HL-60 (cell line): ENCODE data around the gene CNR1.

Source experiments
- DNase-seq, 2 experiments: peaks; one replicate each; pipeline ENCODE4 v3.0.0-alpha.2; 2010 to 2020; ENCODE audit warnings: low read depth in 1 of 2, low spot score in 1 of 2
- H3K27ac ChIP-seq: fragments of 250-450 bp; sonication (Bioruptor Pico); replicated peaks from 2 replicates; pipeline ENCODE4 v1.5.1; 2020; ENCODE audit warnings: mild to moderate bottlenecking, moderate library complexity
- H3K27me3 ChIP-seq: fragments of 250-450 bp; sonication (Bioruptor Pico); 2 replicates; pipeline ENCODE4 v1.5.1; 2021; ENCODE audit warnings: mild to moderate bottlenecking, moderate library complexity; ENCODE audit not compliant: insufficient read depth, poor library complexity, severe bottlenecking
- H3K4me3 ChIP-seq: replicated peaks from 2 replicates; pipeline ENCODE4 v1.5.1; 2011; ENCODE audit warnings: mild to moderate bottlenecking, control low read depth, low read length; ENCODE audit not compliant: insufficient read depth
- GABPA ChIP-seq: IDR thresholded peaks from 2 replicates; pipeline ENCODE4 v1.6.1; 2012; ENCODE audit warnings: low read depth
- POLR2AphosphoS5 ChIP-seq: IDR thresholded peaks from 2 replicates; pipeline ENCODE4 v1.6.1; 2012; ENCODE audit warnings: low read depth
- SPI1 ChIP-seq: IDR thresholded peaks from 2 replicates; pipeline ENCODE4 v1.6.1; 2012; ENCODE audit warnings: low read depth, mild to moderate bottlenecking, borderline replicate concordance
- TF ChIP-seq, protein P1 (sequence below): IDR thresholded peaks from one replicate; pipeline ENCODE4 v1.5.1; 2011; ENCODE audit warnings: low read length, control low read depth, inconsistent platforms; ENCODE audit not compliant: insufficient read depth
- TF ChIP-seq, protein P2 (sequence below): IDR thresholded peaks from 2 replicates; pipeline ENCODE4 v1.6.1; 2012; ENCODE audit warnings: low read depth; ENCODE audit not compliant: insufficient replicate concordance

Gene CNR1

DNA sequence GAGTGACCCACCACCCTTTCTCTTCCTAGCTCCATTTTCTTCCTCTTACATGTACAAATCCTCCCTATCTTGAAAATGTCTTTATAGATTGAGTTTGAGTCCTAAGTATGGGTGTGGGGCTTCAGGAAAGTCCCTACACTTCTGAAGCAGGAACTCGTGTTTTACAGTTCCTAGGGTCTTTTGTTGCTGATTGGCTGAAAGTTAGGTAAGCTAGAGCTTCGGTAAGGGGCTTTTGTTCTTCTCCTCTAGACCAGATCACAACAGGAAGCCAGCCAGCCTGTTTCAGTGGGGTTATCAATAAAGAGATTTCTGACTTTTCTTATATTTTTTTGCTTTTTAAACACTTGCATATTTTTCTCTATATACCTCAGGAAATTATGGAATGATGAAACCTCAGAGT, 51.3 kb downstream of the CNR1 start:
- no peak overlapping the region for H3K27ac ChIP-seq
- DNase-seq = no peak
- H3K27me3 ChIP-seq = peaks cover under 1% of the 10 kb centered on the region
- TF ChIP-seq SPI1 (no peak), POLR2AphosphoS5 (no peak), GABPA (no peak)
- TF ChIP-seq, protein P1, sequence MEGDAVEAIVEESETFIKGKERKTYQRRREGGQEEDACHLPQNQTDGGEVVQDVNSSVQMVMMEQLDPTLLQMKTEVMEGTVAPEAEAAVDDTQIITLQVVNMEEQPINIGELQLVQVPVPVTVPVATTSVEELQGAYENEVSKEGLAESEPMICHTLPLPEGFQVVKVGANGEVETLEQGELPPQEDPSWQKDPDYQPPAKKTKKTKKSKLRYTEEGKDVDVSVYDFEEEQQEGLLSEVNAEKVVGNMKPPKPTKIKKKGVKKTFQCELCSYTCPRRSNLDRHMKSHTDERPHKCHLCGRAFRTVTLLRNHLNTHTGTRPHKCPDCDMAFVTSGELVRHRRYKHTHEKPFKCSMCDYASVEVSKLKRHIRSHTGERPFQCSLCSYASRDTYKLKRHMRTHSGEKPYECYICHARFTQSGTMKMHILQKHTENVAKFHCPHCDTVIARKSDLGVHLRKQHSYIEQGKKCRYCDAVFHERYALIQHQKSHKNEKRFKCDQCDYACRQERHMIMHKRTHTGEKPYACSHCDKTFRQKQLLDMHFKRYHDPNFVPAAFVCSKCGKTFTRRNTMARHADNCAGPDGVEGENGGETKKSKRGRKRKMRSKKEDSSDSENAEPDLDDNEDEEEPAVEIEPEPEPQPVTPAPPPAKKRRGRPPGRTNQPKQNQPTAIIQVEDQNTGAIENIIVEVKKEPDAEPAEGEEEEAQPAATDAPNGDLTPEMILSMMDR = no peak
- TF ChIP-seq, protein P2, sequence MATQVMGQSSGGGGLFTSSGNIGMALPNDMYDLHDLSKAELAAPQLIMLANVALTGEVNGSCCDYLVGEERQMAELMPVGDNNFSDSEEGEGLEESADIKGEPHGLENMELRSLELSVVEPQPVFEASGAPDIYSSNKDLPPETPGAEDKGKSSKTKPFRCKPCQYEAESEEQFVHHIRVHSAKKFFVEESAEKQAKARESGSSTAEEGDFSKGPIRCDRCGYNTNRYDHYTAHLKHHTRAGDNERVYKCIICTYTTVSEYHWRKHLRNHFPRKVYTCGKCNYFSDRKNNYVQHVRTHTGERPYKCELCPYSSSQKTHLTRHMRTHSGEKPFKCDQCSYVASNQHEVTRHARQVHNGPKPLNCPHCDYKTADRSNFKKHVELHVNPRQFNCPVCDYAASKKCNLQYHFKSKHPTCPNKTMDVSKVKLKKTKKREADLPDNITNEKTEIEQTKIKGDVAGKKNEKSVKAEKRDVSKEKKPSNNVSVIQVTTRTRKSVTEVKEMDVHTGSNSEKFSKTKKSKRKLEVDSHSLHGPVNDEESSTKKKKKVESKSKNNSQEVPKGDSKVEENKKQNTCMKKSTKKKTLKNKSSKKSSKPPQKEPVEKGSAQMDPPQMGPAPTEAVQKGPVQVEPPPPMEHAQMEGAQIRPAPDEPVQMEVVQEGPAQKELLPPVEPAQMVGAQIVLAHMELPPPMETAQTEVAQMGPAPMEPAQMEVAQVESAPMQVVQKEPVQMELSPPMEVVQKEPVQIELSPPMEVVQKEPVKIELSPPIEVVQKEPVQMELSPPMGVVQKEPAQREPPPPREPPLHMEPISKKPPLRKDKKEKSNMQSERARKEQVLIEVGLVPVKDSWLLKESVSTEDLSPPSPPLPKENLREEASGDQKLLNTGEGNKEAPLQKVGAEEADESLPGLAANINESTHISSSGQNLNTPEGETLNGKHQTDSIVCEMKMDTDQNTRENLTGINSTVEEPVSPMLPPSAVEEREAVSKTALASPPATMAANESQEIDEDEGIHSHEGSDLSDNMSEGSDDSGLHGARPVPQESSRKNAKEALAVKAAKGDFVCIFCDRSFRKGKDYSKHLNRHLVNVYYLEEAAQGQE = no peak
- no peak overlapping the region for H3K4me3 ChIP-seq

DNA sequence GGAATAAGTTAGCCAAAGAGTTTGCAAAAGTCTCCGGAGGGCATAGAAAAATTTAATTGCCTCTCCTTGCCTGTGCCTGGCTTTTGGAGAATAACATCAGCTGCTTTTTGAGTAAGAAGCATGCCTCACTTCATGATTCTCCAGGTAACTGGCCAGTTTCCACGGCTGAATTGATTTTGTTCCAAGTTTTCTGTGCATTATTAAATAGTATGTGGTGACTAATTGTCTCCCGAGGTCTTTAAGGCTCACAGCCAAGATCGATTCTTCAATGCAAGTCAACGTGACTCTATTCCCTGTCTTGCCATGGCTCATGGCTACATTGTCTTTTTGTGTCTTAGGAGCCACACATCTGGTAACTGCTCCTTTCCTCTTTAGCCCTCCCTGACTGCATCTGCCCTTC, 54.2 kb downstream of the CNR1 start:
- DNase-seq = no peak

DNA sequence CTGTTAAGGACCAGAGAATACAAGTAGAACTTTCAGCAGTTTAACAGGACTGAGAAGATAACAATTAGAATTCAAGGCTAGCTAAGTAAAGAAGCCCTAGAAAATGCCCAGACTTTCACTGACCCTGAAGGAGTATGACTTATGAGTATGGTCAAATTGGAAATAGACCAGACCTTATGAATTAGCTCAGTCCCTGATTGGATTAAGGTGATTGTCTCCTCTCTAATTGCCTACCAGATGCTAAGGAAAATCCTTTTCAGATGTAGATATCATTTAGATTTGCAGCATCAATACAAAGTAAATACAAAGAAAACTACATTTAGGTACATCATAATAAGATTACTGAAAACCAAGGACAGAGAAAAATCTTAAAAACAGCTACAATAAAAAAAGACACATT, 58.9 kb downstream of the CNR1 start:
- Histone ChIP-seq H3K4me3 (no peak overlapping the region), H3K27ac (no peak overlapping the region), H3K27me3 (peaks cover 3% of the 10 kb centered on the region)
- TF ChIP-seq, protein P1 = no peak
- TF ChIP-seq, protein P2 = no peak
- no peak for TF ChIP-seq SPI1
- TF ChIP-seq POLR2AphosphoS5 = no peak
- TF ChIP-seq GABPA = no peak
- no peak for DNase-seq

More for the DNA sequence above, 54.2 kb downstream of the CNR1 start:
- TF ChIP-seq, protein P2 = no peak
- TF ChIP-seq, protein P1 = no peak
- TF ChIP-seq POLR2AphosphoS5 (no peak), GABPA (no peak), SPI1 (no peak)
- no peak overlapping the region for H3K27ac ChIP-seq
- no peak overlapping the region for H3K4me3 ChIP-seq
- peaks cover 3% of the 10 kb centered on the region for H3K27me3 ChIP-seq
